ENCODE measurements around the gene SYNDIG1.

SYNDIG1 gene

DNA sequence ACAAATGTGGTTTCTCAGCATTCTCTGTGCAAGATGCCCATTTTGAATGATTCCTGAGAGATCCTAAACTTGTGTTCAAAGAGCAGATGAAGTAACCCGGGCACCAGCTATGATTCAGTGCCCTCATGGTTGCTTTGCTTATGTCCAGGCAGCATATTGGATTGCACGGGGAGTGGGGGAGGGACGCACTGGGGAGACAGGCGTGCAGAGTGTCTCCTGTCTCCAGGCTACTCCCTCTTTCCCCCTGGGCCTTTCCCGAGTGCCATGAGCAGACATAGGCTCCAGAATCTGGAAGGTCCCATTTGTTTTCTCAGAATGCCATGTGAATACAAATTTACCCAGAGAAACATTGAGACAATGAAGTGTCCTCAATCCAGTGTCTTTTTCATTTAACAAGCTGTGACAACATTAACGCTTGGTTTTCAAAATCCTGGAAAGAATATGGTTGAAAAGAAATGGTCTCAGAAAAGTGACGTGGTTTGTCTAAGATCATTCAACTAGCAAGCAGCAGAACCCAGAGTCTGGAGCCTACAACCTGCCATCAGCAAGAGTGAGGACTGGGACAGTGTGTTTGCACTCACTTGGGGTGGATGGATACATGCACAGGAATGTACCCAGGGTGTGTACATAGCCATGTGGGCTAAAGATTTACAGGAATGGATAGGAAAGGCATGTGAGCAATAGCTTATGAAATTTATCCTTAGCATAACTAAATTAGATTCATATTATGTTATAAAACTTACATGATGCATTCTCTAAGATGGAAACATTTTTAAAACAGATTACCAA, 4.2 kb downstream of the SYNDIG1 start:
- DNase-seq: no peak

DNA sequence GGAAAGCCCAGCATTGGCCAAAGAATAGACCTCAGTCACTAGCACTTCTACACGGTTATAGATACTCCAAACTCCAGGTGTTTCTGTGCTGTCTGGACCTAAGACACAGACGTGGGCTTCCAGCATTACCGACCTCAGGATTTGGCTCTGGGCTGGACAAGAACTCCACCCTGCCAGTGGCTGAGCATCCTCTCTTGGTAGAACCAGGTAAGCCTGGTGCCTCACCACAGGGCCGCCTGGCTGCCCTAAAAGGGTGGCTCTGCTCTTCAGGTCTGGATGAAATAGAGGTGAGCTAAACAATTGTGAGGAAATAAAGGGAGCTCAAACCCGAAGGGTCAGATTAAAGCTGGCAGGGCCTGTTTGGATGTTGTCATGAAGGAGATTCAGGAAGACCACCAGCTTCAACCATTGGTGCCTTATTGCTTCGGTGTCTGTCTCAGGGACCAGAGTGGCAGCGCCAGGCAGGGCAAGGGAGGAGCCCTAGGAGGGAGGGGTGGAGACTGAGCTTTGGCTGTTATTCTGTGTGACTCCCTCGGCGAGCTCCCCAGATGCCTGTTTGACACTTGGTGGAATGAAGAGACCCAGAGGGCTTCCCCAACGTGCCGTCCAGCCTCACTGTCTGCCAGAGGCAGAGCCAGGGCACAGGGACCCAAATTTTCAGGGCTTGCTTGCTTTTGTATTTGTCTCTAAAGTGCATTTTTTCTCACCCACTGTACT, 8.6 kb downstream of the SYNDIG1 start:
- no peak for DNase-seq

DNA sequence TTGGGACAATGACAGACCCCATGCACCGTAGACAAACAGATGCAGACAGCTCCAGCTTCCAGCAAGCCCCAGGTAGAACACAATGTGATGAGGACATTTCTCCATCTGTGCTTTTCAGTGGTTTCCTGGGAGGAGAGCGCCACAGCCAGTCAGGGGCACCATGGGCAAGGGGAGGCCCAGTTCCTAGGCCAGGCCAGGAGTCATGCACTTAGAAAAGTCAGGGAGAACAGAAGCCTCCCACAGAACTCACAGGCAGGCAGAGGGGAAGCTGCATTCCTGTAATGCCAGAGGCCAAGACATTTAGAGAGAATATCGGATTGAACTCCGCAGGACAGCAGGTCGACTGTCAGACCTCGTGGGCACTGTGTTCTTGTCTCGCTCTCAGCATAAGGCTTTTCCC, 9.2 kb downstream of the SYNDIG1 start:
- DNase-seq: no peak

- DNase-seq: no peak
Measured at GRCh38 chr20:24479106-24479505, 9.7 kb downstream of the SYNDIG1 start.

DNA sequence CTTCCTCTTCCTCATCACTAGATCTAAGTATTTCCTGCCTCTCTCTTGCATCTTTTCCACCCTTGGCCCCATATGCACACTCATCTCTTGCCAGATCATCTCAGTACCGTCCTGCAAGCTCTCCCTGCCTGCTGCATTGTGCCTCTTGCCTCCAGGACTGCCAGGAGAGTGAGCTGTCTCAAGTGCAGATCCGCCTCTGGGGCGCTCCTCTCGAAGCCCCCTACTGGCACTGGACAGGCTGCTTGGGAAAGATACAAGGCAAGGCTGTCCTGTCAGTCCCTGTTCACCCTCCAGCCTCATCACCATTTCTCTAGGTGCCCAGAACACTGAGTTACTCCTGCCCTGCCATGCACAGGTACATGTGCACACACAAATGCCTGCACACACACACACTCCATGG, 10.2 kb downstream of the SYNDIG1 start:
- DNase-seq: no peak

- DNase-seq: no peak
Measured at GRCh38 chr20:24480509-24480908, 11.1 kb downstream of the SYNDIG1 start.

- no peak for DNase-seq
Measured at GRCh38 chr20:24481173-24481572, 11.7 kb downstream of the SYNDIG1 start.

GRCh38 chr20:24483435-24484080, 14.1 kb downstream of the SYNDIG1 start:
- no peak for DNase-seq

DNA sequence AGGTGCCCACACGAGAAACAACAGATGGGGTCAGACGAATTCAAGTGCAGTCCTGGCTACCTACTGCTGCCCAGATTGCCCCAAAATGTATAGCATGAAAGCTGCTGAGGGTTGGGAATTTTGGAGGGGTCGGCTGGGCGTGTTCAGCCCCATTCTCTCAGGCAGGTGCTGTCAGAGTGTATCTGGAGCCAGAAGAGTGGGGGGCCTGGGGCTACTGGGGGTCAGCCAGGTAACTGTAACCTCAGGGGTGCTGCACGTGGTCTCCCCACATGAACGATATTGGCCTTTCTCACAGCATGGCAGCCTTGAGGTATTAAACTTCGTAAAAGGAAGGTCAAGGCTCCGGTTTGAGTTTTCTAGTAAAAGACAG, 14.6 kb downstream of the SYNDIG1 start:
- DNase-seq: no peak

DNA sequence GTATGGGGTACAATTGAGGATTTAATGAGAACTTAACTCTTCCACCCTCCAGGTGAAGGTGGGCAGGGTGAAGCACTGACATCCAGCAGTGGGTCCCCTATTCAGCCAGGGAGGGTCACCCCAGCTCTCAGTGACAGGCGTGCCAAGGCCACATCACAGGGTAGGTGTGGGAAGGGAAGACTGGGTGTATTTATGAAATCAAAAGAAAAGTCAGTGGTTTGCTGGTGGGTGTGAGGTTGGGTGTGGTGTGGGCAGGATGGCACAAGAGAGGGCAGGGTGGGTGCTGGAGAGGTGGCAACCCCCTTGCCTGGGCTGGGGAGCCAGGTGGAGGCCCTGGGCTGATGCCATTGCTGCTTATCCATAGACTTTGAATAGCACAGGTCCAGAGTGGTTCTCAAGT, 16.6 kb downstream of the SYNDIG1 start:
- no peak for DNase-seq

DNA sequence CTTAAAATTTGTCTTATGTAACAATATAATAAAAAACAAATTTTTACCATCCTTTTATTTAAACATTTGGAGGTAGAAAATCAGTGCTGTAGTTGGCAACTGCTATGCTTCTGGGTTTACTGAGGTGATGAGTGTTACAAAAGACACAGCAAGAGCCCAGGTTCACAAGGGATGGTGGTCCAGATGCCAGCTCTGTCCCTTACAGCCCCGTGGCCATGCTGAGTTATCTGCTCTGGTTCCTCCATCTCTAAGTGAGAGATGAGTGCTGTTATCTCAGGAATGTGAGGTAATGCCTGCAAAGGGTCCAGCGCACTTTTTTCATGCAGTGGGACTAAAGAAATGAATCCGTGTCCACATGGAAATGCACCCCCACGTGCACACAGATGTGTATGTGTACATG, 17.8 kb downstream of the SYNDIG1 start:
- DNase-seq: no peak

DNA sequence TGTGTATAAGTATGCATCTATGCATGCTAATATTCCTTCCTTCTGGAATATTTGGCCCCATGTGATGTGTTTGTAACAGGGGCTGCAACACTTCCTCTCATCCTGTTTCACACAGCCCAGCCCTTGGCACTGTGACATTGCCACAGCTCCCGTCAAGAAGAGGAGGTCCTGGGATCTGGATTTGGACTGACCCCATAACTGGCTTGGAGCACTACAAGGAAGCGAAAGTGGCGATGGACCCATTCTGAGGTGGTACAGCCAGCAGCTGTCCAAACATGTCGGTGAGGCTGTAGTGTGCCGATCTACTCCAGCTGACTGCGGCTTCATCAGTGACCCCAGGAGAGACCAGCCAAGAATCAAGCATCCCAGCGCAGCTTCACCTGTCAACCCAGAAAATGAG, 18.2 kb downstream of the SYNDIG1 start:
- DNase-seq: no peak

DNA sequence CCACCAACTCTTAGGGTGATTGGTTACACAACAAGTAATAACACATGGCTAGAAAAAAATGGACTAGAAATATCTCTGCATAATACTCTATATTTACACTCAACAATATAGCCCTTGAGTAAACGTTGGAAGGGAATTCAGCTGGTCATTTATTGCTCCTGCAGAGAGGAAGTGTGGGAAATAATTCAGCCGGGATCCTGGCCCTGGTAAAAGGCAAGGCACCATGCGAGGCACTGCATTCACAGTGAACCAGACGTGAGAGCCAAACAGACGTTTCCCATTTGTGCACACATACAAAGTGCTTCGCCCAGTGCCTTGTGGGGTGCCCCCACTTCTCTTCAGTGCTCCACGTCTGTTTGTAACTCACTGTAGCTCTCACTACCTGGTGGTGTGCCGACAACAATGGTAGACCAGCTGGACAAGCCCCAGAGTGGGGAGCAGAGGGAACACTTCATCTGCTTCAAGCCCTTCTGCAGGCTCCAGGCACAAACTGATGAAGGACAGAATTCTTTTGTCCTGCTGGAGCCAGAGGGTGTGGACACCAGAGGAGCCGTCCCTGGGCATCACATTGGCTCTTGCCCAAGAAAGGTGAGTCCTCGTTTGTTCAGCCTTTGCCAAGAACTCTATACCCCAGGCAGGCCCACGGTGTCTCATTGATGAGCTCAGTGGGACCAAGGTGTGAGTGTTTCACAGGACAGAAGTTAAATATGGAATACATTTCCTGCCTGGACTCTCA, 18.8 kb downstream of the SYNDIG1 start:
- DNase-seq: no peak

DNA sequence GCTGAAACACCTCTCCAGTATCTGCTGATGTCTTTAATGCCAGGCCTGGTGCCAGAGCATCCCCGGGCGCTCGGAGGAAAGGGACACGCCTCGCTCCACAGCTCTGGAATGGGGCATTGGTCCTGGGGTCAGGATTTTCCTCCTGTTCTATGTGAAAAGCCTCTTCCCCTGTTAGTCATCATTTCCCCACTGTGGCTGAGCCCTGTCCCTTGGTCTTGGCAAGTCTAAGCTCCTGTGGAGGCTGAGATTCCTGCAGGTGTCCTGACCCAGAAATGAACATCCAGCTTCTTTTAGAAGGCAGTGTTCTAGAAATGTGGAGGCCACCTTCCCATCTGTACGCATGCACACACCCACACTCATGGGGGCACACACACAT, 19.4 kb downstream of the SYNDIG1 start:
- no peak for DNase-seq

DNA sequence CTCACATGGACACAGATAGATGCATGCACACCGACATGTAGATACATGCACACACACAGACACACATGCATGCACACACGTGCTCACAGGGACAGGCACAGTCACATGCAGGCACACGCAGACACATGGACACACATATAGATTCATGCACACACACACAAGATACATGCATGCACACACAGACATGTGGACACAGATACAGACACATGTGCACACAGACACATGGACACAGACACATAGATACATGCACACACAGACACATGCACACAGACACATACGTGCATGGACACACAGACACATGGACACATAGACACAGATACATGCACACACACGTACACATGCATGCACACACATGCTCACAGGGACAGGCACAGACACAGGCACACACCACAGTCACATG, 19.8 kb downstream of the SYNDIG1 start:
- no peak for DNase-seq

DNA sequence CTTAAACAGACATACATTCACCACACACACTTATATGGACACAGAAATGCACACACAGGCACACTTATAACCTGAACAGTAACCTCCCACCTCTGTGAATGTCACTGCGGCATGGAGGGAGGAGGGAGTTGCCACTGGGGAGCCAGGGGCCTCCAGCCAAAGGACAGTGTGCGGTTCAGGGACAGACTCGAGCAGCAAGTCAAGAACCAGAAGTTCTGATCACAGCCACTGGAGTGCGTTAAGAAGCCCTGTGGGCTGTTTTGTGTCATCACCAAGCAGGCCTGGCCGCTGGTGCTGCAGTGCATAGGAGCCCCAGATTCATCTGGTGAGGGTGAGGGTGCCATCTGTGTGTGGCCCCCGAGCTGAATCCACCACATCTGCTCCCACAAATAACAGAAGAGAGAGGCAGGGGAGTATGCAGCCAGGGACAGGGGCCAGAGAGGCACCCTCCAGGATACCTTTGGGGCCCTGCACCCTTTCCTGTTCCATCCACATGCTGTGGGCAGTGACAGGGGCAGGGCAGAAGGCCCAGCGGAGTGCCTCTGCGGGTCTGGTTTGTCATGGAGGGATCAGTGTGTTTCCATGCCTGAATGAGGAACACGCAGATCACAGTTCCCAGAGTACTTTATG, 20.3 kb downstream of the SYNDIG1 start:
- no peak for DNase-seq

GRCh38 chr20:24490598-24490997, 21.2 kb downstream of the SYNDIG1 start:
- DNase-seq: no peak

DNA sequence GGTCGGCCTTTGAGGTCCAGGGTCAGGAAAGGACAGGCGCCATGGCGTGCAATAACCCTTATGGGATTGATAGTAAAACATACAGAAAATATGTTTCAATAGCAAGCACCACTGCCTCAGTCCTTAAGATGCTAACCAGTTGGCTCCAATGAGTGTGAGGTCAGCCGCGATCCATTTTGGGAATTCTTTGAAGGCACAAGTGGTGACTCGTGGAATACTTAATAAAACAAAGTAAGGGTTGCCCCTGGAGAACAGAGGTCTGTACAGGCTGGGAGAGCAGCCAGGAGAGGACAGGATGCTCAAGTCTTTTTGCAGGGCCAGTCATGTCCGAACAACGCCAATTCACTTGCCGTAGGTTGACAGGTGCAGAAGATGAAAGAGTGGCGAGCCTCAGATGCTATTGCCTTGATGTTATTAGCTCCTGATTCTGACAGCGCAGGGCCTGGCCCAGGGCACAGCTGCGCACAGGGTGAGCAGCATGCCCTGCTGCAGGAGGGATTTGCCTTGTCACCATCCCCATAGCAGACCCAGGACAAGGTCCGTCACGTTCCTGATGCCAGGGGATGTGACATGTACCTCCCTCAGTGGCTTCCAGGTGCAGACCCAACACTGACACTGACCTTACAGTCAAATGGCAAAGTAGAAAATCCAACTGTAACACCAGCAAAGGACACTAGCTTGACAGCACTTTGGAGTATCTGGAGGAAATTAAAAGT, 21.8 kb downstream of the SYNDIG1 start:
- no peak for DNase-seq

DNA sequence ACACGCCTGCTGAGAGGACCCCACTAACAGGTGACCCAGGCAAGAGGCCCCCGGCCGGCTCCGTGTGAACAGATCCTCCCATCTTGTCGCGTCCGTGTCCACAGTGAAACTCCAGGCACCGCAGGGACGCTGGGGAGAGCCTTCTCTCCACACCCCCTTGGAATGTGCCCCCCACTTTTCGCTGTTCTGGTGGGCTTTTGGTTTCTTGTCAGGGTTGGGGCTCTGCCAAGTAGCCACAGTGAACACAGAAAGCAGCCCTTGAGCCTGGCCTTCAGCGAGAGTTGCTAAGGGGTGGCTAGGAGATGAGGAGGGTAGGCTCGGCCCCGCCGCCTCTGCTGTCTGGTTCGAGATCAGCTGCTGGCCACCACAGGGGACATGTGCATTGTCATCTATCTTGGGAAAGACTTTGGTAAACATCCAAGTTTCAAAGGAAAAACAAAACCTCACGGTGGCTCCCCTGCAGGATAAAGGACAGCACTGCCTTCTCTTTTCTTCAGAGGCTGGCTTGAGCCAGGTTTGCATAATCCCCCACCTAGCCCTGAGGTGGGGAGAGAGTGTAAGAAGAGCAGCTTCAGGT, 22.7 kb downstream of the SYNDIG1 start:
- DNase-seq: no peak

- DNase-seq: no peak
Measured at GRCh38 chr20:24492698-24493097, 23.3 kb downstream of the SYNDIG1 start.

DNA sequence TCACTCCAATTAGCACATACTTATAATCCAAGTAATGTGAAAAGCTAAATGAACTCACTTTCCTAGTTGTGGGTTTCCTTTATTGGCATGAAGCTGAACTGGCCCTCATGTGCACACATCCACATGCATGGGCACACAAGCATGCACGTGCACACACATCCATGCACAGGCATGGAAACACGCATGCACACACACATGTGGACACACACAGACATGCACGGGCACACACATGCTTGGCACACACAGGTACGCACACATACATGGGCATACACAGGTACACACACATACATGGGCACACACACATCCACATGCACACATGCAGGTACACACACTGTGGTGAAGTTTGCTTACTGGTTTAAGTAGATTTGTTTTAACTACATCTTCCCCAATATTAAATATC, 23.8 kb downstream of the SYNDIG1 start:
- DNase-seq: no peak
